Measurements from ENCODE around the gene GCSAML.

- no peak for TF ChIP-seq EZH2 (IDR thresholded peaks at IDR 0.05; ENCODE audit: insufficient read depth, low read length)
- no peak for TF ChIP-seq CTCF (IDR thresholded peaks at IDR 0.05; ENCODE audit: insufficient read depth, low read depth, low read length)
Observed at GRCh38 chr1:247529771-247530355, 19.1 kb upstream of the GCSAML start.
